ENCODE data around the gene CEBPA. TPM values are rescaled to one million over a fixed set of nuclear protein-coding genes. Genes with fewer than 3 reads are reported as not detected.

Gene CEBPA
- polyA plus RNA-seq, 1 experiment: 0.06 TPM

DNA sequence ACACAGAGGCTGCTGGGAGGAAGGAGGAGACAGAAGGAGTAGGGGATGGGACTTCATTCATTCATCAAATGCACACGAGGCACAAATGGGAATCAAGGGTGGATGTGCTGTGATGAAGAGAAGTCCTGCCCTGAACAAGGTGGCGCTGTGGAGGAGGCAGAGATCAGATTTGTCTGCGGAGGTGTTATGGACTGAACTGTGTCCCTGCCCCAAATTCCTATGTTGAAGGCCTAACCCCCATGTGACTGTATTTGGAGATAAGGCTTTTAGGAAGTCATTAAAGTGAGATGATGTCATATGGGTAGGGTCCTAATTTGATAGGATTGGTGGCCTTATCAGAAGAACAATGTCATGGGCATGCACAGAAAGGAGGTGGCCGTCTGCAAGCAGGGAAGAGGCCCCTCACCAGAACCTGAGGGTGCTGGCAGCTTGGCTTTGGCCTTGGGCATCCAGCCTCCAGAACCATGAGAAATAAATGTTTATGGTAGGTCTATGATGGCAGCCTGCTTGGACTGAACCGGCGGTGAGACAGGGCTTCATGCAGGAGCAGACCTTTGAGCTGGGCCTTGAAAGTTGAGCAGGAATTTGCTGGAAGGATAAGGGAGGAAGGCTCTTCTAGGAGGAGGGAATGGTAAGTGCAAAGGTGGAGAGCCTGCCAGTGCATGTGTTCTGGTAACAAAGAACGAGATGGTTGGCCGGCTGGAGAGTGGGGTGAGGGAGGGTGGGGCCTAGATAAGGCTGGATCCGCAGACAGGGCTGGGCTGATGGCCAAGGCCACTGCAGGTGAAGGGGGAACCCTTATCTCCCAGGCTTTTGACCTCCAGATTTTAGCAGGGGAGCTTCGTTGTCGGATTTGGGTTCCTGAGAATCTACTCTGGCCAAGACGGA is 2.7 kb upstream of the CEBPA start:
- DNase-seq (ENCODE audit: low read depth, low spot score): no peak
- Histone ChIP-seq H3K27ac (ENCODE audit: low read depth, low read length) (no peak overlapping the region), H3K27me3 (ENCODE audit: control insufficient read depth, insufficient read depth, low read length) (peaks cover 57% of the 10 kb centered on the region), H3K9me3 (ENCODE audit: control insufficient read depth, insufficient read depth, low read length) (peaks cover 7% of the 10 kb centered on the region; the same call in 1 of the 2 replicates), H3K4me3 (ENCODE audit: low read depth, low read length) (no peak overlapping the region)
- ChIA-PET POLR2A (no interaction called here), CTCF (no interaction called here)
- TF ChIP-seq, protein P1, sequence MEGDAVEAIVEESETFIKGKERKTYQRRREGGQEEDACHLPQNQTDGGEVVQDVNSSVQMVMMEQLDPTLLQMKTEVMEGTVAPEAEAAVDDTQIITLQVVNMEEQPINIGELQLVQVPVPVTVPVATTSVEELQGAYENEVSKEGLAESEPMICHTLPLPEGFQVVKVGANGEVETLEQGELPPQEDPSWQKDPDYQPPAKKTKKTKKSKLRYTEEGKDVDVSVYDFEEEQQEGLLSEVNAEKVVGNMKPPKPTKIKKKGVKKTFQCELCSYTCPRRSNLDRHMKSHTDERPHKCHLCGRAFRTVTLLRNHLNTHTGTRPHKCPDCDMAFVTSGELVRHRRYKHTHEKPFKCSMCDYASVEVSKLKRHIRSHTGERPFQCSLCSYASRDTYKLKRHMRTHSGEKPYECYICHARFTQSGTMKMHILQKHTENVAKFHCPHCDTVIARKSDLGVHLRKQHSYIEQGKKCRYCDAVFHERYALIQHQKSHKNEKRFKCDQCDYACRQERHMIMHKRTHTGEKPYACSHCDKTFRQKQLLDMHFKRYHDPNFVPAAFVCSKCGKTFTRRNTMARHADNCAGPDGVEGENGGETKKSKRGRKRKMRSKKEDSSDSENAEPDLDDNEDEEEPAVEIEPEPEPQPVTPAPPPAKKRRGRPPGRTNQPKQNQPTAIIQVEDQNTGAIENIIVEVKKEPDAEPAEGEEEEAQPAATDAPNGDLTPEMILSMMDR (IDR thresholded peaks at IDR 0.05; ENCODE audit: low read depth, low read length): no peak

DNA sequence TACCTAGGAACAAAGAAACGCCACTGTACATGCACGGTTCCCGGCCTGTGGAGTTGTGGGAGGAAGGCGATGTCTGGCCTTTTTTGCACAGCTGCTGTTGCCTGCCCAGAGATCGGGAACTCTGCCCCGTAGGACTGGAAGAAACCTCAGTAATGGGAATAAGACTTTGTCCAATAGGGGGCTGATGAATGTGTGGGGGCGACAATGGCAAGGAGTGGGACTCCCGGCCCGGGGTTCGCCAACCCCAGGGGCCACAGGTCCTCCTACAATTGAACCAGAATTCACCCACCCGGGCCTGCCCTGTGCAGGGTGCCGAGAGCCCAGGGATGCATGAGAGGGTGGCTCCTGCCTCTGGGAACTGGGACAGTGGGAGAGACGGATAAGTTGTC is 2.0 kb upstream of the CEBPA start:
- POLR2A ChIA-PET: no interaction called here
- H3K27ac ChIP-seq (ENCODE audit: low read depth, low read length): no peak overlapping the region
- peaks cover 7% of the 10 kb centered on the region; the same call in 1 of the 2 replicates for H3K9me3 ChIP-seq (ENCODE audit: control insufficient read depth, insufficient read depth, low read length)
- TF ChIP-seq, protein P1 (IDR thresholded peaks at IDR 0.05; ENCODE audit: low read depth, low read length): no peak
- CTCF ChIA-PET: no interaction called here
- peaks cover 63% of the 10 kb centered on the region for H3K27me3 ChIP-seq (ENCODE audit: control insufficient read depth, insufficient read depth, low read length)
- no peak for DNase-seq (ENCODE audit: low read depth, low spot score)
- no peak overlapping the region for H3K4me3 ChIP-seq (ENCODE audit: low read depth, low read length)

DNA sequence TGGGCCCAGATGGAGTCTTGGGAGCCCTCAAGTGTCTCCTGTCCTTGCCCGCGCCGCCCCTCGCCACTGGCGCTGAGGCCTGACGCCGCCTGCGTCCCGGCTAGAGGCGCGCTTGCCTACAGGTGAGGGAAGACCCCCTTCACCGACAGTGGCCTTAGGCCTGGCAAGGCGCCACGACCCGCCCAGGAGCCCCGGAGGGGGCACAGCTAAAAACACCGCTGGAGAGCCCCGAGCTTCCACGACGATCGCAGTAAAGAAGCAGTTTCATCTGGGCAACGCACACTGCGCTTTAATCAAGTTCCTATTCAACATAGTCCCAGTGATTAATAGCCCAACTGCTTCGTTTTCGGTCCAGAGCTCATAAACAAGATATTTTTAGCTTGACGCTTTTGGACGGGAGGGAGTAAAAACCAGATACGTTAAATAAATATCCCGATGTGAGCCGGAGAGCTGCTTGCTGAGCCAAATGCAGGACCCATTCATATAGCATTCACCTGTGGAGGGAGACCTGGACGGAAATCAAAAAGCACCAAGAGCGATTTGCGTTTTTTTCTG is 1.5 kb upstream of the CEBPA start:
- TF ChIP-seq, protein P1 (IDR thresholded peaks at IDR 0.05; ENCODE audit: low read depth, low read length): no peak
- peaks cover 66% of the 10 kb centered on the region for H3K27me3 ChIP-seq (ENCODE audit: control insufficient read depth, insufficient read depth, low read length)
- CTCF ChIA-PET: interaction anchor here (1.0 kb wide), 1 partner anchor 16 kb away, joined by 3 read pairs; no protein-coding TSS in a partner anchor
- H3K4me3 ChIP-seq (ENCODE audit: low read depth, low read length): peak overlapping the region; percentile 62; the same call in 1 of the 2 replicates
- H3K27ac ChIP-seq (ENCODE audit: low read depth, low read length): no peak overlapping the region
- peaks cover 7% of the 10 kb centered on the region; the same call in 1 of the 2 replicates for H3K9me3 ChIP-seq (ENCODE audit: control insufficient read depth, insufficient read depth, low read length)
- no peak for DNase-seq (ENCODE audit: low read depth, low spot score)
- POLR2A ChIA-PET: no interaction called here

DNA sequence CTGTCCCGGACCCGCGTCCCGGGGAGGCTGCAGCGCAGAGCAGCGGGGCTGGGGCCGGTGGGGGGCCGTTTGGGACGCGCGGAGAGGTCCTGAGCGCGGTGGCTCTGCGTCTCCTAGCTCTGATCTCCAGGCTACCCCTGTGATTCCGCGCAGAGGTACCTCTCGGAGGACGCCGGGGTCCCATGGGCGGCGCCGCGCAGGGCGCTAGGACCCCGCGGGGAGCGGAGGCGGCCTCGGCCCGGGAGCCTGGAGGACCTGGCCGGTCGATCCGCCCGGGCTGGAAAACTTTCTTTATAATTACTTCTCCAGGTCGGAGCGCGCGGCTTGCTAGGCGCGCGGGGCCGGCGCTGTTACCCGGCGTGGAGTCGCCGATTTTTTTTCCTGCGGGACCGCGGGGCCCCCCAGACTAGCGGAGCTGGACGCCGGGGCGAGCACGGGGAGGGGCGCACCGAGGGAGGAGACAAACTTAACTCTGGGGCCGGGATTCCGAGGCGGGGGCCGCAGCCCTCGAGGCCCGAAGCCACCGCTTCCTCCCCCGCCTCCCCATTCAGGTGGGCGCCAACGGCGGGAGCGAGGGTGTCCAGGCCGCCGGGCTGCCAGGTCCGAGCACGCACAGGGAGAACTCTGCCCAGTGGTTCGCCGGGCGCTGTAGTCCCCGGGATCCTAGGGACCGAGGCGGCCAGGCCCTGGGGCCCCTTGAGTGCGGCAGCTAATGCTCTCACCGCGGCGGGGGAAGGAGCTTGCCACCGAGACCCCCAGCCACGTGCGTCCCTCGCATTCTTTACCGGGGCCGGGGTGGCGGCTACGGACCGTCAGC is 848 bp upstream of the CEBPA start:
- ChIA-PET CTCF (interaction anchor here (0.6 to 1.4 kb wide), 10 partner anchors 8 to 72 kb away, joined by 3 to 4 read pairs (median 3); no protein-coding TSS in a partner anchor), POLR2A (interaction anchor here (1.1 kb wide), 1 partner anchor 81 kb away, joined by 3 read pairs; no protein-coding TSS in a partner anchor)

More for the DNA sequence above, 848 bp upstream of the CEBPA start:
- peak overlapping the region; percentile 62 for H3K4me3 ChIP-seq (ENCODE audit: low read depth, low read length)
- peaks cover 68% of the 10 kb centered on the region for H3K27me3 ChIP-seq (ENCODE audit: control insufficient read depth, insufficient read depth, low read length)
- TF ChIP-seq, protein P1 (IDR thresholded peaks at IDR 0.05; ENCODE audit: low read depth, low read length): no peak
- no peak overlapping the region for H3K27ac ChIP-seq (ENCODE audit: low read depth, low read length)
- DNase-seq (ENCODE audit: low read depth, low spot score): no peak
- peaks cover 7% of the 10 kb centered on the region; the same call in 1 of the 2 replicates for H3K9me3 ChIP-seq (ENCODE audit: control insufficient read depth, insufficient read depth, low read length)

Data from AG04450 (cell line).